MV-4-11 (cell line): ENCODE results near the gene MAPK8IP3.
"Not testable (repeated sequence)": the region's sequence is repeated elsewhere in the genome, so short reads cannot be mapped to it uniquely, and the experiment has no call there.

Source experiments
- DNase-seq: peaks from one replicate; lab custom pipeline; 2025; lab: John Stamatoyannopoulos, UW

The MAPK8IP3 gene

DNA sequence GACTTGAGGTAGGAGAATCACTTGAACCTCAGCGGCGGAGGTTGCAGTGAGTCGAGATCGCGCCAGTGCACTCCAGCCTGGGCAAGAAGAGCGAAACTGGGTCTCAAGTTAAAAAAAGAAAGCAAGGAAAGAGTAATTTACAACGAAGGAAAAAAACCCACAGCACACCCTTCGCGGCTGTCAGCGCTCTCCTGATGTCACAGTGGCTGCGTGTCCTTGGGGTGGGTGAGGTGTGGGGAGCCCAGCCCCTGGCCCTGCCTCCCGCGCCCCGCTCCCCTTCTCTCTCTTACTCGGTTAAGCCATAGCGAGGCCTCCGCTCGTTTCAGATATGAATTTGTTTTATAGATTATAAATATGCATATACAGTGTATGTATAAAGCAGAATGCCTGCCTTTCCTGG lies 28.7 kb upstream of the MAPK8IP3 start:
- peak; percentile 17 for DNase-seq

DNA sequence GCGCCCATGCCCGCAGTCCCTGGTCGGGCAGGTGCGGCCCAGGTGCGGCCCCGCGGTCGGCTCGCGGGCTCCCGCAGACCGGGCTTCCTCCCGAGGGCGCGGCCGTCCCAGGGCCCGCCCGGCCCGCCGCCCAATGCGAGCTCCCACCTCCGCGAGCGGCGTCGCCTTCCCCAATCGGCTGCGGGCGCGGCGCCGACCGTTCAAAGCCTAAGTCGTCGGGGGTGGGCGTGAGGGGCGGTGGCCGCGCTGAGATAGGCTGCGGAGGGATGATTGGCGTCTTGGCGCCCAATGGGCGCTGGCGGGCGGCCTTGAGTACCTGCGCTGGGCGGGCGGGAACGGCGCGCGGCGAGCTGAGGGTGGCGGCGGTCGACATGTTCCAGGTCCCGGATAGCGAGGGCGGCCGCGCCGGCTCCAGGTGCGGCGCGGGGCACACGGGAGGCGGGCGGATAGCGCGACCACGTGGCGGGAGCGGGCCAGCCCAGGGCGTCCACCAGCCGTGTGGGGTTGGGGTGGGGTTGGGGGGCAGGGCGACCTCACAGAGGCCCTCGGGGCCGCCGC lies 28.0 kb upstream of the MAPK8IP3 start, which contains the start of gene JPT2:
Gene JPT2 (plus strand): TSS at position 338 of the 558 bp plus-strand sequence. CDS start 34 bp downstream, at position 372.
- DNase-seq = peak; percentile 93

GRCh38 chr16:1678500-1679098 lies 27.4 kb upstream of the MAPK8IP3 start:
- DNase-seq = no peak

DNA sequence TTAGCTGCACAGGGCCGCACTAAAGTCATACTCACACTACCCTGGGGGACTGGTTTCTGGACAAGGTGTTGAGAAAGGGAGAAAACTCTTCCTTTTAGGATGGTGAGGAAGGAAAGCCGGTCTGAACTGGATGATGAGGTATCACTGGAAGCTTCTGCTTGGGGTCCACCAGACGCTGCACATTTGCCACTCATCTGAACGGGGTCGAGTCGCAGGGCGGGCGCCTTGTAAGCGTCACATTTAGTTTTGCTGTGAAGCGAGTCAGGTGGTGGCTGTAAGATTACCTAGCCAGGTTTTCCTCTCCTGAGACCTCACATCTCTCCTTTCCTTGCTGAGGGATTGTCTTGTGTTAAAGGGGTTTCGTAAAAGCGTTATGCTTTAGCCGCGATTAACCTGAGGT lies 25.6 kb upstream of the MAPK8IP3 start:
- no peak for DNase-seq

DNA sequence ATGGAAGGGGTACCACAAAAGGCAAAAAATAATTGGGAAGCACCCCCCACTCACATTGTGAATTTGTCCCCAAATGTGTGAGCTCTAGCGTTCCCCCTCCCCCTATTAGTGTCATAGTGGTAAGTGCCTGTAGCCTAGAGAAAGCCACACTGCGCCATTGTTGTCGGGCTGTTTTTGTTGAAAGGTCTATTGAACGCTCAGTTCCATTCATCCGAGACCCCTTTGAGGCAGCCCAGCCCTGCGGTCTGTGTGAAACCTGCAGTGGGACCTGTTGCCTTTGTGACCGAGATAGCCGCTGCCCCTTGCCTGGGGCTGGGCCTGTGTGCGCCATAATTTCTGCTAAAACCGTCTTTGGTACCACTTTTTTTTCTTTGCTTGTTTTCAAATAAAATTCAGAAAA lies 25.0 kb upstream of the MAPK8IP3 start:
- DNase-seq = no peak

- DNase-seq = no peak
These were observed 18.3 kb upstream of the MAPK8IP3 start for GRCh38 chr16:1687427-1688316.

DNA sequence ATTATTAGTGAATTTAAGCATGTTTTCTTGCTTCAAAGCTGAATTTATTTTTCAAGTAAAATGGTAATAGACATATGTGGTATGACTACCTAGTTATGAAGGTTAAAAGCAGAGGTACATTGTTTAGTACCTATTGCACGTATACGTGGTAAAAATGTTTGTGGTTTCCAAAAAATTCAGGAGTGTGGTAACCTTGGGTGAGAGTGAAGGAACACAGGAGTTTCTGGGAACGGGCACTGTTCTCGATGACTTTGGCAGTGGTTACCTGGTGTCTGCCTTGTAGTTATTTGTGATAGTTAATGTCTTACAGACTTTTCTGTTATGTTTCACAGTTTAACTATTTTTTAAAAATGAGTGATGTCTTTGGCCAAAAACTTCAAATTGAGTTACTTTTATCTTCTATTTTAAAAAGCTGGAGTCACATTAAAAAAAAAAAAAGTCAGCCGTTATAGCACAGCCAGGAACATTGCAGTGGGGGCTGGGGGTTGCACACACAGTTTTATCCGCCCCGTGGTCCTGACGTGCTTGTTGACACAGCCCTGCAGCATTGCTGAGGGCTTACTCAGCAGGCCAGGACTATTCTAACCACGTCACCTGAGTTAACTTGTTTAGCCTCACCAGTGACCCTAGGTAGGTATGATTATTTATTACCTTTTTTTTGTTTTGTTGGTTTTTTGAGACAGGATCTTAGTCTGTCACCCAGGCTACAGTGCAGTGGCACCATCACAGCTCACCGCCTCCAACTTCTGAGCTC lies 17.0 kb upstream of the MAPK8IP3 start:
- DNase-seq = no peak

DNA sequence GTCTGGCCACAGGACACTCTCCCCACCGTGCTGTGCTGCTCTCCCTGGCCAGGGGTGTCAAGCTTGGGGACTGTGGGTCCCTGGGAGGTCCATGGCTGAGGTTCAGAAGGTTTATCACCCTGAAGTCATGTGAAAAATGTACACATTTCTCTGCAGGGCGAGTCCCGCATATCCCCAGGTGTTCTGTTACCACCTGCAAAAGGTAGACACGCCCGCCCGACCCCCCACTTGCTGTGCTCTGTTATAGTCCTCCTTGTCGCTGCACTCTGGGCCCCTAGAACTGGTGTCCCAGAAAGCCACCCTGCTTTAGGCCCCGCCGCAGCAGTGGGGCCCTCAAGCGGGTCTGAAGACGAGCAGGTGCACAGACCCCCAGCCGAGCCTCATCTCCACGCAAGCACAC lies 16.1 kb upstream of the MAPK8IP3 start:
- no peak for DNase-seq

DNA sequence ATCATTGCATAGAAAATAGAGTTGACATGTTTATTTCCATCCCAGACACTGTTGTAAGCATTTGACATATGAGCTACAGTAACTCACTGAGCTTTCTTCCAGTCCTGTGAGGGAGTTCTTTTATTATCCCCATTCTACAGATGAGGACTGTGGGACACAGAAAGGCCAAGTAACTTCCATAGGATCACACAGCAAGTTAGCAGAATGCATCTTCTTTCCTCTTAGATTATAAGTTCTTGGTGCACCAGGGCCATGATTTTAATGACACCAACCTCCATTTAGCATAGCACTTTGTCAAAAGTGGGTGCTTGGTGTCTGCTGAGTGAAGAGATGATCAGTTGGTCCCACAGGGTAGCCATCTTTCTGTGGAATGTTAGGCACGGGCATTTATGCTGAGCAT lies 15.2 kb upstream of the MAPK8IP3 start:
- no peak for DNase-seq

- no peak for DNase-seq
These were observed 14.7 kb upstream of the MAPK8IP3 start for GRCh38 chr16:1691276-1691675.

DNA sequence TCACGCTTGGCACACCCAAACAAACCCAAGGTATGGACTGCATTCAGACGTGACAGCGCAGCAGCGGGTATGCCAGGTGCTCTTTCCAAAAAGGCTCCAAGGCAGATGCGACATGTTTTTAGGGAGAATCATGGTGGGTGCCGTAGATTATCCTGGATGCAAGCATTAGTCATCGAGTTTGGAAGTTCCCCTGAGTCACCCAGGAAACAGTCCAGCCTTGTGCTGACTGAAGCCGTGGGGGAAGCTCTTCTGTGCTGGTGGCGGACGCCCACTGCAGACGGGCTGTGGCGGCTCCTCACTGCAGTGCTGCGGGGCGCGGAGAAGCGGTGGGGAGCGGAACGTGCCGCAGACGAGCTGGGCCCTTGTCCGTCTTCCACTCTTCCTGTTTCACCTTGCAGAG lies 14.0 kb upstream of the MAPK8IP3 start:
- DNase-seq = no peak

GRCh38 chr16:1696863-1697262 lies 9.1 kb upstream of the MAPK8IP3 start:
- DNase-seq = no peak

GRCh38 chr16:1698680-1699079 lies 7.3 kb upstream of the MAPK8IP3 start:
- DNase-seq = no peak

DNA sequence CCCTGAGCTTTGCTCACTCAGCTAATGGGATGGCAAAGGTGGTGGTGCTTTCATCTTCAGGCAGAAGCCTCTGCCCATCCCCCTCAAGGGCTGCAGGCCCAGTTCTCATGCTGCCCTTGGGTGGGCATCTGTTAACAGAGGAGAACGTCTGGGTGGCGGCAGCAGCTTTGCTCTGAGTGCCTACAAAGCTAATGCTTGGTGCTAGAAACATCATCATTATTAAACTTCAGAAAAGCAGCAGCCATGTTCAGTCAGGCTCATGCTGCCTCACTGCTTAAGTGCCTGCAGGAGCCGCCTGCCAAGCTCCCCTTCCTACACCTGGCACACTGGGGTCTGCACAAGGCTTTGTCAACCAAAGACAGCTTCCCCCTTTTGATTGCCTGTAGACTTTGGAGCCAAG lies 5.7 kb upstream of the MAPK8IP3 start:
- no peak for DNase-seq

- no peak for DNase-seq
These were observed 4.6 kb upstream of the MAPK8IP3 start for GRCh38 chr16:1701216-1701878.

GRCh38 chr16:1705324-1705687 lies 689 bp upstream of the MAPK8IP3 start:
- DNase-seq = not testable (repeated sequence)

DNA sequence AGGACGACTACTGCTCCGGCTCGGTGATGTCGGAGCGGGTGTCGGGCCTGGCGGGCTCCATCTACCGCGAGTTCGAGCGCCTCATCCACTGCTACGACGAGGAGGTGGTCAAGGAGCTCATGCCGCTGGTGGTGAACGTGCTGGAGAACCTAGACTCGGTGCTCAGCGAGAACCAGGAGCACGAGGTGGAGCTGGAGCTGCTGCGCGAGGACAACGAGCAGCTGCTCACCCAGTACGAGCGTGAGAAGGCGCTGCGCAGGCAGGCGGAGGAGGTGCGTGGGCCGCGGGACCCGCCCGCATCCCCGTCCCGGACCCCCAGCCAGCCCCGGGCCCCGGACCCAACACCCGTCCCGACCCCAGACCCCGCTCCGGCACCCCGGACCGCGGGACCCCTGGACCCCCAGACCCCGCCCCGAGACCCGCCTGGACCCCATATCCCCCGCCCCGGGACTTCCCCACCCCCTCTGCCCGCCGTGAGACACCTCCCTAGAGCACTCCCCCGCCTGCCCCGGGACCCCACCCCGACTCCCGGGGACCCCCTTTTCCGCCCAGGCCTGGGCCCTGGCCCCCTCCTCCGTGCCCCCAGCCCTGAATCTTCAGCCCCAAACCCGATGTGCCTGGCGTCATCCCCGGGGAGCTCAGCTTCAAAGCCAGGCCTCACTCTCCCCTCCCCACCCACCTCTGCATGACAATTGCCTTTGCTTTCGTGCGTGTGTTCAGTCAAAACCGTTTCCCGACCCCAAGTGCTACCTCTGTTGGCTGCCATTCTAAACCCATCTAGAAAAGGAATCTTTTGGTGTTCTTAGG lies 594 bp downstream of the MAPK8IP3 start:
- DNase-seq = no peak

DNA sequence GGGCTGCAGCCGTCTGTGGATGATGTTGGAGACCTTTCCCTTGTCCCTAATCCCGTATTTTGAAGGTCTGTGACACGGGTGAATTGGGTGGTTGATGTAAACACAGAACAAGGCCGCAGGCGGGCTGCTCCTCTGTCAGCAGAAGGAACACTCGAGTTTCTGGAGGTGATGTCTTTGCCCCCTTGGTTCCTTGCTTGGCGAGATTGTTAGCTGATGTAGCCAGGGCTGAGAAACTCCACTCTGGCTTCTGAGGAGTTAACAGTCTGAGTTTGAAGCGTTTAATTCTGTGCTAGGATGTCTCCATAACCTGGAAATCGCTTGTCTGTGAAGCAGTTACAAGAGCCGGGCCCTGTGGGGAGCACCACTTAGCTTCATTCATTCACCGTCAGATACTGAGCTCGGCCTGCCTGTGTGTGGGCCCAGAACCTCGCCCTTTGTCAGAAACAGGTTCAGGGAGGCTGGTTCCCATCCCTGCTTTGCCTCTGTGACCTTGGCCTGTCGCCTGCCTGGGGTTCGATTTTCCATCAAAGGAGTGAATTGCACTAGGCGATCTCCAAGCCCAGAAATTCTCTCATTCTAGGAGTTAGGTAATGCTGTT lies 1.3 kb downstream of the MAPK8IP3 start:
- no peak for DNase-seq

- no peak for DNase-seq
These were observed 2.2 kb downstream of the MAPK8IP3 start for GRCh38 chr16:1708083-1708767.

DNA sequence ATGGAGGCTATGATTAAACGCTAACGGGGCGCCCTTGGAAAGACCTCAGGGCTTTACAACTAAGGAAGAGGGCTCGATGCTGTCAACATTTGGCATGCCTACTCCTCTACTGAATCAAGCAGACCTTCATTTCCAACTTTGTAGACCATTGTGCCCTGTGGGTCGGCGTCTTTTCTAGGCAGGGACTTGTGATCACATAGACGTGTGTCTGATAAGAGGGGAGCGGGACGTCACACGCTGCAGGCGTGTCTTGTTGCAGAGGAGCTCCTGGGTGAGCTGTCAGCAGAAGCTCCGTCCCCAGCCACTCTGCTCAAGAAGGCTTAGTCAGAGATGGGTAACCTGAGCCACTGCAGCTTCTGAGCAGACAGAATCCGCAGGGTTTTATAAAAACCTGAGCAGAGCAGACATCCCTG lies 2.8 kb downstream of the MAPK8IP3 start:
- DNase-seq = no peak
